Fibroblast of skin of scalp (primary cell): ENCODE data around the gene PARN. TPM values are rescaled to one million over a fixed set of nuclear protein-coding genes. Genes with fewer than 3 reads are reported as not detected.
A peak's percentile ranks its signal among the peaks of the same experiment; 100 is the strongest.
"Not testable (repeated sequence)": the region's sequence is repeated elsewhere in the genome, so short reads cannot be mapped to it uniquely, and the experiment has no call there.

Source experiments
- DNase-seq: peaks from one replicate; pipeline ENCODE4 v3.0.0-alpha.2; 2013
- polyA plus RNA-seq, 2 experiments: library from polyadenylated mRNA; unstranded; fragments of 120-200 nt; gene quantifications; one replicate each; pipeline ENCODE4 v1.2.1, GENCODE V29; 2013; ENCODE audit not compliant: insufficient read length in 2 of 2

Gene PARN
- 31.2 TPM for polyA plus RNA-seq (2013, experiment 1 of 2; ENCODE audit: insufficient read length)
- 34.1 TPM for polyA plus RNA-seq (2013, experiment 2 of 2; ENCODE audit: insufficient read length)

DNA sequence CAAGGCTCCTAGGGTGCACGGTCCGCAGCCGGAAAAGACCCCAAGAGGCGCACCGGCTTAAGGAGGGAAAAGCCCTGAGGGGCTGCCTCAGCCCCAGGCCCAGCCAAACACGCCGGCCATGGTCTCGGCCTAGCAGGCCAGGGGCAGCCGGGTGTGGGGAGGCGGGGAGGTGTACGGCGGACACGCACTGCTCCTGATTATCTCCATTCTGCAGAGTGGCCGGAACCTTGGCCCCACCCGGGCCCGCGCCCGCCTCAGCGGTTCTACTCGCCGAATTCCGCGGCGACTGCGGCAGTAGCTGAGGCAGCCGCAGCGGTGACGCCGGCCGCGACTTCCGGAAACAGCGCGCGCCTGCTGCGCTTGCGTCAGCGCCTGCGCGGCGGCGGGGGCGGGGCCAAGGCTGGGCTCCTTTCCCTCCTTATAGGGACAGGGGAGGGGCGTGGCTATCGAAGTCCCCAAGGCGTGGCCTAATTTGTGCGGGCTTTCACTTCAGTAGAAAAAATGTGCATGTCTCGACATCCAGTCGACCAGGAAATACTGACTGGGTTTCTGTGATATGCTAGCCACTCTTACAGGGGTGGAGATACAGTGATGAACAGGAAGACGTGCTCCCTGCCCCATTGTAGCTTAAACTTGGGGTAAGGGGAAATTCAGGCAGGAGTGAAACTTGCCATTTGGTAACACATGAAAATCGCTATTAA, at the start of gene PARN:
Gene PARN, minus strand, starts transcription at position 342 of the 701 bp plus-strand sequence. Its CDS starts 135 bp downstream, at position 207.
- DNase-seq = peak; percentile 98

- no peak for DNase-seq
These were observed 48.9 kb upstream of the PARN start for GRCh38 chr16:14678748-14679497.

DNA sequence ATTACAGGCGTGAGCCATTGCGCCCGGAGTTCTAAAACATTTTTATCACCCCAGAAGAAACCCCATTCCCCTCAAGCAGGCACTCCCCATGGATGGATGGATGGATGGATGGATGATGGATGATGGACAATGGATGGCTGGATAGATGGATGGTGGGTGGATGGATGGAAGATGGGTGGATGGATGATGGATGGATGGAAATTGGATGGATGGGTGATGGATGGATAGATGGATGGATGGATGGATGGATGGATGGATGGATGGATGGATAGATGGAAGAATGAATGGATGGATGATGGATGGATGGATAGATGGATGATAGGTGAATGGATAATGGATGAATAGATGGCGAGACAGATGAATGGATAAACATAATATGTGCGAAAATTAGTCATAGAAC, 47.6 kb upstream of the PARN start:
- no peak for DNase-seq

DNA sequence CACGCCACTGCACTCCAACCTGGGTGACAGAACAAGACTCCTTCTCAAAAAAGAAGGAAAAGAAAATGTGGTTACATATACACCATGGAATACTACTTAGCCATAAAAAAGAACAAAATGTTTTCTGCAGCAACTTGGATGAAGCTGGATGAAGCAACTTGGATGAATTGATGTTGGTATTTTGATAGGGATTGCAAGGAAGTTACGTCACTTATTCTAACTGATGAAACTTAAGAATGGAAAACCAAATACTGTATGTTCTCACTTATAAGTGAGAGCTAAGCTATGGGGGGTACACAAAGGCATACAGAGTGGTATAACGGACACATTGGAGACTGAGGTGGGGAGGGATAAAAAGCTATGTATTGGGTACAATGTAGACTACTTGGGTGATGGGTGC, 46.6 kb upstream of the PARN start:
- DNase-seq = no peak

GRCh38 chr16:14672403-14672971, 42.4 kb upstream of the PARN start:
- DNase-seq = no peak

- DNase-seq = no peak
These were observed 39.7 kb upstream of the PARN start for GRCh38 chr16:14669776-14670175.

- DNase-seq = no peak
These were observed 38.6 kb upstream of the PARN start for GRCh38 chr16:14668556-14669223.

GRCh38 chr16:14667347-14668266, 37.5 kb upstream of the PARN start:
- no peak for DNase-seq

GRCh38 chr16:14658063-14658462, 28.0 kb upstream of the PARN start:
- no peak for DNase-seq

GRCh38 chr16:14652726-14653125, 22.7 kb upstream of the PARN start:
- DNase-seq = no peak

- DNase-seq = no peak
These were observed 20.6 kb upstream of the PARN start for GRCh38 chr16:14650629-14651028.

DNA sequence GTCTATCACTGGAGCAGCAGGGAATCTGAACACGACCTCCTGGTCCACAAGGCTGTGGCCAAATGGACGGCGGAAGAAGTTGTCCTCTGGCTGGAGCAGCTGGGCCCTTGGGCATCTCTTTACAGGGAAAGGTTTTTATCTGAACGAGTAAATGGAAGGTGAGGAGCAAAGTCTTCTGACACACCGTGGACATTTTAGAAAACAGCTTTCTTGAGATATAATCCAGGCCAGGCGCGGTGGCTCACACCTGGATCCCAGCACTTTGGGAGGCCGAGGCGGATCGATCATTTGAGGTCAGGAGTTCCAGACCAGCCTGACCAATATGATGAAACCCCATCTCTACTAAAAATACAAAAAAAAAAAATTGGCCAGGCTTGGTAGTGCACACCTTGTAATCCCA, 19.8 kb upstream of the PARN start:
- DNase-seq = no peak

DNA sequence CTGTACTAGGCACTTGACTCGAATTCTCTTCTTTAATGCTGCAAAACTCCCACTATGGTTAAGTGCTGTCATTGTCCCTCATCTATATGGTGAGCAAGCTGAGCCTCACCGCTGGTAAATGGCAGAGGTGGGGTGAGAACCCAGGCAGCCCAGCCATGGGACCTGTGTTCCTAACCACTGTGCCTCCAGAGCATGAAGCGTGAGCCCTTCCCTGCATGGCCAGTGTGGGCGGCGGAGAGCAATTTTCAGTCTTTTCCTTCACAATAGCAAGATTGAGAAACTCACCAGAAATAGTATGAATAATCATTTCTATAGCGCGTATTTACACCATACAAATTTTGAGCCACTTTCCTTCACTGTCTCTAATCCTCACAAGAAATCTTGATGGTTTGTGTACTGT, 11.9 kb upstream of the PARN start:
- DNase-seq = no peak

DNA sequence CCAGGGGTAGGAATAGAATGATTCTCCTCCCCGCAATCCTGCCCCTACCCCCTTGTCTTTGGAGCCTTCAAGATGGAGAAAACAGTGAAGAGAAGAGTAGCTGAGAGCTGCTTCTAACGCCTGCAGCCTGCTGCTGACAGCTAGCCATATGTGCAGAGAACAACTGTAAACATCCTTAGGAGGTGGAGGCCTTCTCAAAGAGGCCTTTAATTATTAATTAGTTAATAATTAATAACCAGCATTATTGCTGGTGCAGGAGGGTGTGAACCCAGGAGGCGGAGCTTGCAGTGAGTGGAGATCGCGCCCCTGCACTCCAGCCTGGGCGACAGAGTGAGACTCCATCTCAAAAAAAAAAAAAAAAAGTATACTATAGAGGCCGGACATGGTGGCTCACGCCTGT, 11.1 kb upstream of the PARN start:
- no peak for DNase-seq

DNA sequence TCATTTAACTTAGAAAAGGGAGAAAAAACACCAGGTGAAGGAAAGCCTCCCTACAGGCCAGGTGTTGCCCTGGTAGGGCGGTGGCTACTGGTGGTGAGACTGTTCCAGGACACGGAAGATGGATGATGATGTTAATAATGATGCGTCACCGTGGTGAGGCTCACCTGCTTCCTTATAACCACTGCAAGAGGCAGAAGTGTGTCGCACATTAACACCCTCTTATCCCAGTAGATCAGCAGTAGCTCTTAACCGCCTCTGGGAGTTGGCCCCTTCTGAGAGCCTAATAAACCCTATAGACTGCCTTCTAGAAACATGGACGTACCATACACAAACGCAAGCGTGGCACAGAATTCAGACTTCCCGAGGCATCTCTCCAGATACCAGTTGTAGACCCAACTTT, 10.5 kb upstream of the PARN start:
- DNase-seq = no peak

GRCh38 chr16:14636951-14637240, 6.8 kb upstream of the PARN start:
- DNase-seq = not testable (repeated sequence)

GRCh38 chr16:14636179-14636950, 6.3 kb upstream of the PARN start:
- DNase-seq = not testable (repeated sequence)

DNA sequence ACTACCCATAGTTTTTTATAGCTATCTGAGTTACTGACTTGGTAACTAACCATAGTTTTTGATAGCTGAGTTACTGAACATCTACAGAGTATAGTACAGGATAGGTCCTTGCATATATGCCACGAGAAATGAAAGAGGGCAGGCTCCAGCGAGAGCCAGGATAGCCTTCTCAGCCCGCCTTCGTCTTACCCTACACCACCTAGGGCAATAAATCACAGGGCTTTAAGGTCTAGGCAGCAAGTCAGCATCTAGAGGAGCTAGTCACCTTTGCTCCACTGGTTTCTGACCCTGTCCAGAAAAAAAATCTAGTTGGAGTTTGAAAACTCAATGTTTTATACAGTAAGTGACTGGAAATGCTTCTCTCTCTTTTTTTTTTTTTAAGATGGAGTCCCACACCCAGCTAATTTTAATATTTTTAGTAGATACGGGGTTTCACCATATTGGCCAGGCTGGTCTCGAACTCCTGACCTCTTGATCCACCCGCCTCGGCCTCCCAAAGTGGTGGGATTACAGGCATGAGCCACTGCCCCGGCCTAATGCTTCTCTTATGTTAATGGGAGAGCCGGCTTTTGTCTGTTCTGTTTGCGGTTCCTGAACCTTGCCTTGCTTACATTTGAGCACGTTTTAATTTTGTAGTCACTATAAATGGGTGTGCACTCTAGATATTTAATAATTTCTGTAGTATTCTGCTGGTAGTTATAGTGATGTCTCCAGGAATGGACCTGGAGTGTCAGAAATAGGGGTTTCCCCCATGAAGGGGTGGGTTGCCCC, 5.5 kb upstream of the PARN start:
- no peak for DNase-seq

DNA sequence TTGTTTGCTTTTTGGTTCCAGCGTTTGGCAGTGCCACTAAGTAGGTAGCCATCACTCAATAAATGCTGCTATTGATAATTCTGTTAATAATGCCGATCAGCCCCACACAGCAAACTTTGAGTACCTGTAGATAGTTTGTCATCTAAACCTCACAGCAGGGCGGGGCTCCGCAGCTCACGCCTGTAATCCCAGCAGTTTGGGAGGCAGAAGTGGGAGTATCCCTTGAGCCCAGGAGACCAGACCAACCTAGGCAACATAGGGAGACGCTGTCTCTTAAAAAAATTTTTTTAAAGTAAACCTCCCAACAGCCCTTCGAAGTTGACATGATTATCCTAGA, 4.3 kb upstream of the PARN start:
- DNase-seq = no peak

DNA sequence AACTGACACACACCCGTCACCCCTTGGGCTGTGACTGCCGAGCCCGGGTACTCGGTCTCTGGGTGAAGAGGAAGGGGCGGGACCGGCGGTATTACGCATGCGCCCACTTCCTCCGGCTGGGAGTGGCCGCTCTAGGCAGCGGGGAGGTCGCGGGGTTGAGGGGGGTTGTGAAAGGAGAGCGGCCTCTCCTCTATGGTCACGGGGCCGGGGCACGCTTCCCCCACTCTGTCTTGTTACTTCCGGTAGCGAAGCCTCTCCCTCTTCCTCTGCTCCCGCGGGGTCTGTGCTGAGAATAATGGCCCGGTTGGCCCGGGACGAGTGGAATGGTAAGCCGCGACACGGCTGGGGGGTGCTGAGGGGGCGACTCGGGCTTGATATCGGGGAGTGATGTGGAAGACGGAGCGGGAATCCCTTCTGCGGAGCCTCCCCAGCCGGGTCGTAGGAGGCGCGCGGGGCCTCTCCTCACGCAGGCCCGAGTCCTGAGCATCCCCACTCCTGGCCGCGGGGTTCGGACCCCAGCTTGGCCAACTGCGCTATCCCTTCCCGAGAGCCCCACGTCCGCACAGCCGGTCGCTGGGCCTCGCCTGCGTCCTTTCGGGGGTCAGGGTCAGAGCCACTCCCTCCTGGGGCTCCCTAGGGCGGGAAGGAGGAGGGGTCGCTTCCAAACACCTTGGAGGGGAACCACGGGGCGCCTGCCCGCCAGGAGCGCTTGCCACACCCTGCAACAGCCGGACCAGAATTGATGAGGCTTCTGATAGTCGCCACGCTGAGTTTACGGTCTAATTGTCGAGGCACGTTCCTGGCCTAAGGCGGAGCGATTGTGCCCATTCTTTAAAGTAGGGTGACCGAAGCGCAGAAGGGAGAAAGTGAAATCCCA, 2.9 kb upstream of the PARN start, which contains the start of gene BFAR:
Gene BFAR, plus strand, starts transcription at position 259 of the 877 bp plus-strand sequence. CDS start 11,396 bp downstream, outside the sequence.
- DNase-seq = peak; percentile 98
